K562 (cell line): Measurements from ENCODE around the gene MEAF6. TPM values are rescaled to one million over a fixed set of nuclear protein-coding genes. Genes with fewer than 3 reads are reported as not detected.

Experiments used
- ARHGAP35 ChIP-seq: fragments of 450-650 bp; IDR thresholded peaks from 2 replicates; pipeline ENCODE4 v1.6.1; 2018; ENCODE audit not compliant: partially characterized antibody
- BCLAF1 ChIP-seq, 2 experiments: fragments of 450-650 bp in 1 of 2; IDR thresholded peaks; 2 replicates each; pipeline ENCODE4 v1.6.1; 2011 to 2017; ENCODE audit warnings: low read depth in 2 of 2, antibody characterized with exemption in 1 of 2, borderline replicate concordance in 1 of 2, low read length in 1 of 2, mild to moderate bottlenecking in 1 of 2, mixed read lengths in 1 of 2; ENCODE audit not compliant: control insufficient read depth in 1 of 2
- C11orf30 ChIP-seq: fragments of 450-650 bp; IDR thresholded peaks from 2 replicates; pipeline ENCODE4 v1.6.1; 2016; ENCODE audit warnings: low read depth, mild to moderate bottlenecking
- CREM ChIP-seq: IDR thresholded peaks from 2 replicates; pipeline ENCODE4 v1.6.1; 2014; ENCODE audit warnings: antibody characterized with exemption, low read depth
- DACH1 ChIP-seq: fragments of 450-650 bp; IDR thresholded peaks from 2 replicates; pipeline ENCODE4 v1.6.1; 2018; ENCODE audit not compliant: partially characterized antibody
- ETV5 ChIP-seq: sonication (generic); formaldehyde crosslinking; IDR thresholded peaks from 2 replicates; pipeline ENCODE4 v1.4.0; 2020; ENCODE audit warnings: low read depth, mild to moderate bottlenecking, missing genetic modification reagents
- FOXM1 ChIP-seq, 2 experiments: fragments of 450-650 bp in 1 of 2; sonication (generic) in 1 of 2; formaldehyde crosslinking in 1 of 2; IDR thresholded peaks; 2 replicates each; pipeline versions ENCODE4 v1.6.1 to v1.9.0; 2017 to 2022; ENCODE audit warnings: low read depth in 2 of 2, mild to moderate bottlenecking in 2 of 2, missing genetic modification reagents in 1 of 2, moderate library complexity in 1 of 2
- GATAD2A ChIP-seq: fragments of 450-650 bp; IDR thresholded peaks from 2 replicates; pipeline ENCODE4 v1.6.1; 2017
- GTF2F1 ChIP-seq: IDR thresholded peaks from 2 replicates; pipeline ENCODE4 v1.6.1; 2011; ENCODE audit warnings: low read depth, low read length, improper control_type of control experiment
- HMG20A ChIP-seq: fragments of 450-650 bp; formaldehyde crosslinking; conservative IDR thresholded peaks from 2 replicates; pipeline ENCODE4 v1.4.0; 2020; ENCODE audit warnings: mild to moderate bottlenecking, mixed read lengths
- KLF1 ChIP-seq: fragments of 450-650 bp; IDR thresholded peaks from 2 replicates; pipeline ENCODE4 v1.6.1; 2016; ENCODE audit warnings: missing genetic modification characterization, missing compliant biosample characterization
- MCM7 ChIP-seq, 2 experiments: fragments of 450-650 bp; IDR thresholded peaks; 2 replicates each; pipeline ENCODE4 v1.6.1; 2016 to 2018
- MLLT1 ChIP-seq, 2 experiments: fragments of 450-650 bp; IDR thresholded peaks; 2 replicates each; pipeline ENCODE4 v1.6.1; 2016
- PHF8 ChIP-seq: fragments of 200-600 bp; sonication (generic); IDR thresholded peaks from 2 replicates; pipeline ENCODE4 v1.6.1; 2012; ENCODE audit warnings: mixed run types, mild to moderate bottlenecking, inconsistent platforms, low read length, moderate library complexity, borderline replicate concordance
- PTRF ChIP-seq: fragments of 450-650 bp; IDR thresholded peaks from 2 replicates; pipeline ENCODE4 v1.6.1; 2016; ENCODE audit warnings: mild to moderate bottlenecking, missing genetic modification characterization, missing compliant biosample characterization
- RAD51 ChIP-seq: fragments of 450-650 bp; IDR thresholded peaks from 2 replicates; pipeline ENCODE4 v1.7.1; 2016; ENCODE audit warnings: low read depth, mild to moderate bottlenecking, borderline replicate concordance
- RBM14 ChIP-seq: fragments of 200-400 bp; formaldehyde crosslinking; IDR thresholded peaks from 2 replicates; pipeline ENCODE4 v1.6.1; 2018; ENCODE audit warnings: low read depth, mild to moderate bottlenecking, low read length, moderate library complexity, borderline replicate concordance; ENCODE audit not compliant: insufficient read depth
- RBM22 ChIP-seq: fragments of 200-400 bp; formaldehyde crosslinking; IDR thresholded peaks from 2 replicates; pipeline ENCODE4 v1.6.1; 2018; ENCODE audit warnings: low read length, low read depth; ENCODE audit not compliant: poor library complexity, severe bottlenecking
- RBM34 ChIP-seq: fragments of 200-400 bp; formaldehyde crosslinking; IDR thresholded peaks from 2 replicates; pipeline ENCODE4 v1.6.1; 2018; ENCODE audit warnings: low read length, borderline replicate concordance; ENCODE audit not compliant: insufficient read depth
- SMARCA4 ChIP-seq: fragments of 450-650 bp; IDR thresholded peaks from 2 replicates; pipeline ENCODE4 v1.6.1; 2016
- SMARCB1 ChIP-seq: IDR thresholded peaks from 2 replicates; pipeline ENCODE4 v1.6.1; 2011; ENCODE audit warnings: improper control_type of control experiment, low read depth; ENCODE audit not compliant: insufficient read length
- SMARCC2 ChIP-seq: fragments of 450-650 bp; IDR thresholded peaks from 2 replicates; pipeline ENCODE4 v1.6.1; 2017; ENCODE audit warnings: antibody characterized with exemption, moderate library complexity, mild to moderate bottlenecking, low read depth
- SRSF1 ChIP-seq: fragments of 200-400 bp; formaldehyde crosslinking; IDR thresholded peaks from 2 replicates; pipeline ENCODE4 v1.6.1; 2017; ENCODE audit warnings: mild to moderate bottlenecking, low read depth, low read length, moderate library complexity
- SRSF7 ChIP-seq: fragments of 200-400 bp; formaldehyde crosslinking; optimal IDR thresholded peaks from 2 replicates; pipeline ENCODE3; 2017; ENCODE audit warnings: mild to moderate bottlenecking, low read depth, low read length
- TBL1XR1 ChIP-seq, 2 experiments: IDR thresholded peaks; 2 replicates each; pipeline ENCODE4 v1.6.1; 2012; ENCODE audit warnings: improper control_type of control experiment in 2 of 2, low read length in 2 of 2, mild to moderate bottlenecking in 1 of 2
- TEAD2 ChIP-seq: fragments of 450-650 bp; IDR thresholded peaks from 2 replicates; pipeline ENCODE4 v1.6.1; 2016; ENCODE audit warnings: missing genetic modification characterization, control low read depth, missing compliant biosample characterization
- ZNF766 ChIP-seq: fragments of 200-800 bp; sonication (Bioruptor generic); conservative IDR thresholded peaks from 2 replicates; pipeline ENCODE4 v1.6.1; 2016; ENCODE audit warnings: missing genetic modification characterization, missing compliant biosample characterization
- polyA plus RNA-seq, 8 experiments: library from polyadenylated mRNA; depleted of rRNA in 4 of 8; stranded (reverse) in 5 of 8; unstranded in 3 of 8; fragments of >200 nt; fragmentation: Nextera tagmentation in 2 of 8; fragmentation: Illumina TruSeq in 1 of 8; extraction: Ambion mirVana in 2 of 8; extraction: Trizol in 1 of 8; gene quantifications; 2 replicates each; pipeline versions ENCODE4 v1.2.1 to v1.2.3, GENCODE V29; 2011 to 2014; ENCODE audit warnings: inconsistent platforms in 1 of 8, missing spikeins in 1 of 8
- total RNA-seq, 7 experiments: library from RNA; depleted of rRNA in 6 of 7; stranded (reverse); fragments of >200 nt in 6 of 7; fragmentation: Illumina TruSeq in 2 of 7; extraction: Trizol in 2 of 7; gene quantifications; 2 replicates each; pipeline versions ENCODE4 v1.2.1 to v1.2.3, GENCODE V29; 2011 to 2021; ENCODE audit warnings: low replicate concordance in 1 of 7

MEAF6 gene
- total and polyA plus RNA-seq, 9 of the 15 experiments (the other 6 are each of a cell fraction or from before 2014, with no cell fraction given) = 55.0 to 151 (median 92.3) TPM

- TF ChIP-seq BCLAF1 (IDR thresholded peaks at IDR 0.05; ENCODE audit: borderline replicate concordance in 1 of 2, control insufficient read depth in 1 of 2, low read depth in 2 of 2, low read length in 1 of 2) (no peak), KLF1 (no peak), SMARCC2 (no peak), RBM22 (no peak), DACH1 (no peak), GATAD2A (no peak), TBL1XR1 (IDR thresholded peaks at IDR 0.05; ENCODE audit: low read length in 2 of 2) (no peak), HMG20A (CRISPR knock-in tag) (no peak), SRSF7 (no peak), MCM7 (IDR thresholded peaks at IDR 0.05) (no peak), ARHGAP35 (no peak), FOXM1 (IDR thresholded peaks at IDR 0.05; ENCODE audit: low read depth) (no peak), FOXM1 (CRISPR knock-in tag; IDR thresholded peaks at IDR 0.05; ENCODE audit: low read depth) (no peak), SMARCA4 (no peak), CREM (no peak), GTF2F1 (0 out of 2 replicates have a peak, but pooled peaks have one; percentile 15), RBM14 (no peak), TEAD2 (tag) (no peak), PTRF (tag) (no peak), PHF8 (peak; percentile 22; the same call in 1 of the 2 replicates), C11orf30 (no peak), ZNF766 (CRISPR knock-in tag) (0 out of 2 replicates have a peak, but pooled peaks have one; percentile 58), SRSF1 (no peak), RAD51 (no peak), MLLT1 (IDR thresholded peaks at IDR 0.05) (0 out of 4 replicates have a peak, but pooled peaks of 1 of the 2 experiments have one; percentile 32), SMARCB1 (no peak), ETV5 (CRISPR knock-in tag) (0 out of 2 replicates have a peak, but pooled peaks have one; percentile 23), RBM34 (no peak)
Observed at GRCh38 chr1:37556712-37557196, 42.2 kb upstream of the MEAF6 start, which contains the start of gene DNALI1 (continued).
